GM15510 (cell line): ENCODE measurements around the gene DDX18.

Source experiments
- POLR2A ChIP-seq: IDR thresholded peaks from 3 replicates; pipeline ENCODE4 v1.6.1; 2011; ENCODE audit warnings: borderline replicate concordance; ENCODE audit not compliant: insufficient read length; ENCODE audit errors: extremely low read depth

The DDX18 gene

DNA sequence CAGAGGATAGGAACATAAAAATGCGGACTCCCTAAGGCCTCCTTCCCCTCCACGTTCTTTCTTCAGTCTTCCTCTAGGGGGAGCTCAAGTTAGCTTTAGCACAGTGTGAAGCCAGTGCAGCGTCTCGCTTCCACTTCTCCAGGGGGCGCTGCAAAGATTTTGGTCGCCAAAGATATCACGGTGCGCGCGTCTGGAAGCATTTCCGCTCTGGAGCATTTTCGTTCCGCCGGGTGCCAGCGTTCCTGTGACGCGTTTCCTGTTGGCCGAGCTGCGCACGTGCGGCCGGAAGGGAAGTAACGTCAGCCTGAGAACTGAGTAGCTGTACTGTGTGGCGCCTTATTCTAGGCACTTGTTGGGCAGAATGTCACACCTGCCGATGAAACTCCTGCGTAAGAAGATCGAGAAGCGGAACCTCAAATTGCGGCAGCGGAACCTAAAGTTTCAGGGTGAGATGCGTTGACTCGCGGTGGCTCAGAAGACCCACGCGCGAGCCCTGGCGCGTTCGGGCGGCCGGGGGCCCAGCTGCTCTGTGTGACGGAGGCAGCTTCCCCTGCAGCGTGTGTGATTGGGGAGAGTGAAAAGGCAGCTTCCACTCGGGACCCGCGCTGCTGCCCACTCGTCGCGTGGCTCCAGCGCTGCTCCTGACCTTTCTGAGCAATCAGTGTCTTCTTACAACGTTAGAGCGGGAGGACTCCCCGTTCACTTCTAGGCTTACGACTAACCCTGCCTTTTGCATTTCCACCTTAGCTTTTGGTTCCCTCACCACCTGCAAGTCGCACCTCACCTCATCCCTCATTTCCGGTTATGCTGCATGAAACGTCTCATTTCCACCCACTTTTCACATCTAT lies at the start of gene DDX18:
DDX18 (plus strand) TSS at position 275 of the 848 bp plus-strand sequence; CDS start at position 362, 87 bp downstream.
- peak; percentile 69 for TF ChIP-seq POLR2A

DNA sequence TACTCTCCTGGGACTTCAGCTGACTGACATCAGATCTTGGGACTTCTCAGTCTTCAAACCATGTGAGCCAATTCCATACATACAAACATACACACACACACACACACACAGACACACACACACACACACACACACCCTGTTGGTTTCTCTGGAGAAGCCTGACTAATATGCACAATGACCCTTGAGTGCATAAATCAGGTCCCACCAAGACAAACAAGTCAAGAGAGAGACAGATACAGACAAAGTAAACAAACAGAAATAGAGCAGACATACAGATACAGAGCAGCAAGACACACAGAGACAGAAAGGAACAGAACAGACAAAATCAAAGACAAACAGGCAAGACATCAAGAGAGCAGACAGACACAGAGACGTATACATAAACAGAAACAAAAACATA lies 43.8 kb upstream of the DDX18 start:
- TF ChIP-seq POLR2A, result no peak

DNA sequence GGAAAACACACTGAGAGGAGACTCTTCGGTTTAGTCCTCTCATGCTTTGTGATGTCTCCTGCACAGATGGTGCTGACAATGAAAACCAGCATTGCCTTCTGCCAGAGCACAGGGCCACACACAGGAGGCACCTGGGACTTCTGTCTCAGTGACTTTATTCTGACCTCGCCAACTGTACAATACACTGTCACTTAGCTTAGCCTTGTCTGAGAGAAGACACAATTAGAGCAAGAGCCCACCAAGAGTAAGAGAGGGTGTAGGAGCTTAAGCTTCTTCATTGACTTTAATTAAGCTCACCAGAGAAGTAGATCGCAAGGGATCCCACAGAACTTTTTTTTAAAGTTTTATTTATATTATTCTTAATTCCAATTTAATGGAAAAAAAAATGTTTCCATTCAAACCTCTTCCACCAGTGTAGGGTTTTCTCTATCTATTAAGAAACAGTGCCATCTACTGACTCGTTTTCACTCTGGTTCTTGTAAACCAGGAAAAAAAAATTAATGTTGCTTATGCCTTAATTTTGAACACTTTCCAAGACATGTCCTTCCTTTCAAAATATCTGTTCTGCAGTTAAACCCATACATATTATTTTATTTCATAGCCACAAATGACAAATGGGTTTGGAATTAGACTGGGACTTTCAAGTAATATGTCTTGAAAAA lies 42.4 kb upstream of the DDX18 start:
- no peak for TF ChIP-seq POLR2A

DNA sequence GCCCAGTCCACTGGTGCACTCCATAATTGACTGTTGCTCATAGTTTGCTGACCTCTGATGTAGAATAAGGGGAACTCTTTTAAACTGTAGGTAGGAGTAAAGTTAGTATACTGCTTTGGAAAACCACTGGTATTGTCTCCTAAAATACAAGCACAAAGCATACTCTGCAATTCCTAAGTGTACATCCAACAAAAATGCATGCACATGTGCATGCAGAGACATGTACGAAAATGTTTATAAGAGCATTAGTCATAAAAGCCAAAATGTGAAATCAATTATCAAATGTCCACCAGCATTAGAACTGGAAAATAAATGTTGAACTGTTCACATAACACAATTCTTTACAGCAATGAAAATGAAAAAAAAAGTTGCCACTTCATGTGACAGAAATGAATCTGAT lies 39.8 kb upstream of the DDX18 start:
- TF ChIP-seq POLR2A, result no peak

DNA sequence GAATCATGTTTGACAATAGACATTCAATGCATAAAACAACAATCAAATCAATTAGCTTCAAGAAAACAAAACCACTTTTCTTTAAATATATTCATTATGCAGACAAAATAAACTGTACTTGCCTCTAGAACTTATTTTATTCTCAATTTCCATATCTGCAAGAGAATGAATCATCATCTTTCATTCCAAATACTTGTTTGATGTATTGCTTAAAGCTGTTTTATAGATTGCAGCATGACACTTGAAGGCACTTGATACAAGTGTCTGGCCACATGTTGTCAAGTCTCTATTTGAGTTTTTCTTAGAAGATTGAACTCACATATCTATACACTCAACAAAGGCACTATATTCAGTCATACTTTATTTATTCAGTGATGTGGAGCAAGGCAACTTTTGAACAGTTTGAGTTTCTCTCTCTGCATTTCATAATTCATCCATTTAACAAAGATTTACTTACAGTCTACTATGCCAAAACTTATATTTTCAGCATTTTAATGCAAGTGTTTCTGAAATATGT lies 38.7 kb upstream of the DDX18 start:
- no peak for TF ChIP-seq POLR2A

DNA sequence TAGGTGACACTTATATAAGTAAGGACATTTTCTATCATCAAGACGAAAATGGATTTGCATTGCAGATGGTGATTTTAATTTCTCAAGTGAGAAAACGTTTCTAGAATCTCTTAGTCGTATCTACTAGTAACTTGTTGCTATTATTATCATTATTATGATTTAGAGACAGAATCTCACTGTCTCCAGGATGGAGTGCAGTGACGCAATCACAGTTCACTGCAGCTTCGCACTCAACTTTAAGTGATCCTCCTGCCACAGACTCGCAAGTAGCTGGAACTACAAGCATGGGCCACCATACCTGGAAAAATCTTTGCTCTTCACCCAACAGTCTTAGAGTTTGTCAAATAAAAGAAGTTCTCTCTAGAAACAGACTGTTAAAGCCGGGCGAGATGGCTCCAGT lies 37.6 kb upstream of the DDX18 start:
- no peak for TF ChIP-seq POLR2A

DNA sequence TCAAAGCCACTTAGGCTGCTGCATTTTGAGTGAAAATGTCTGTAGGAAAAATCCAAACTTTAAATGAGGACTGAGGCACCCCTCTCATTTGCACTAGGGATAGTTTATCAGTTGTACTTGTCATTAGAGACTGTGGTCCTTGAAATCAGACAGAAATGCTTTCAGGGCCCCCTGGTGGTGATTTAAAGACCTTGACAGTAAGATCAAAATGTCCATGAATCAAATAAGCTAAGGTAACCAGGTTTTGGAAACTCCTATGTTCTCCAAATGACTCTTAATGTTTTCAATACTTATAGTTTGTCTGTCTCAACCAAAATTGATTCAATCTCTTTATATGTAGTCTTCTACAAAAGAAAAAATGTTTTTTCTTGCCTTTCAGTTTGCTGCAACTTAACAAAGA lies 28.8 kb upstream of the DDX18 start:
- TF ChIP-seq POLR2A, result no peak

DNA sequence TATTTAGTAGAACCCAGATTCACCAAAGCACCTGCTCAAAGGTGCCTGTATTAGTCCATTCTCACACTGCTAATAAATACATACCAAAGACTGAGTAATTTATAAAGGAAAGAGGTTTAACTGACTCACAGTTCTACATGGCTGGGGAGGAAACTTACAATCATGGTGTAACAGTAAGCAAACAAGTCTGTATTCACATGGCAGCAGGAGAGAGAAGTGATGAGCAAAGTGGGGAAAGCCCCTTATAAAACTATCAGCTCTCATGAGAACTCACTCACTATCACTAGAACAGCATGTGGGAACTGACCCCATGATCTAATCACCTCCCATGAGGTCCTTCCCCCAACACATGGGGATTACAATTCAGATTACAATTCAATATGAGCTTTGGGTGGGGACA lies 28.0 kb upstream of the DDX18 start:
- TF ChIP-seq POLR2A, result no peak

DNA sequence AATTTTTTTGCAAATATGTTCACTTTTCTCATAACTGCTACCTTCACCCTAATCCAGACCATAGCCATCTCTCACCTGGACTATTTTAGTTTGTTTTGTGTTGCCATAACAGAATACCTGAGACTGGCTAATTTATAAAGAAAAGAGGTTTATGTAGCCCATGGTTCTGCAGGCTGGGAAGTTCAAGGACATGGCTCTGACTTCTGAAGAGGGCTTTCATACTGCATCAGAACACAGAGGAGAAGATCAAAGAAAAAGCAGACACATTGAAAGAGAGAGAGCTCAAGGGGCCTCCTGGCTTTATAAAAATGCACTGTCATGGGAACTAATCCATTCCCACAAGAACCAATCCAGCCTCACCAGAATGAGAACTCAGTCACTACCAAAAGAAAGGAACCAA lies 25.0 kb upstream of the DDX18 start:
- TF ChIP-seq POLR2A, result no peak

DNA sequence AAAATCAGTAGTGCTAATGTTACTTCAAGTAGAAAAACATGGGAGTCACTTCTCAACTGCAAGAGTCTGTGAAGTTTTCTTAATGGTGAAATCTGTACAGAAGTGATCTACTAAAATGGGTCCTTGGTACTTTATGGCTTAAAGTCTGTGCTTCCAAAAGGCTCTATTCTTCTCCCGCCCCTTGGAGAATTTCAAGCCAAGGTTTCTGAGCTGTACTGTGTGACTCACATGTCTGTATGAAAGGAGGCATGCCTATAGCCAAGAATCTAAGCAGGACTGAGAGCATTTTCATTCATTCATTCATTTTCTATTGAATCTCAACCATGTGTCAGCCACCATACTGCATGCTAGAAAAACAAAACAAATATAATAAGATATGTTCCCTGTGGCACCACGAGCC lies 19.8 kb upstream of the DDX18 start:
- TF ChIP-seq POLR2A, result no peak

DNA sequence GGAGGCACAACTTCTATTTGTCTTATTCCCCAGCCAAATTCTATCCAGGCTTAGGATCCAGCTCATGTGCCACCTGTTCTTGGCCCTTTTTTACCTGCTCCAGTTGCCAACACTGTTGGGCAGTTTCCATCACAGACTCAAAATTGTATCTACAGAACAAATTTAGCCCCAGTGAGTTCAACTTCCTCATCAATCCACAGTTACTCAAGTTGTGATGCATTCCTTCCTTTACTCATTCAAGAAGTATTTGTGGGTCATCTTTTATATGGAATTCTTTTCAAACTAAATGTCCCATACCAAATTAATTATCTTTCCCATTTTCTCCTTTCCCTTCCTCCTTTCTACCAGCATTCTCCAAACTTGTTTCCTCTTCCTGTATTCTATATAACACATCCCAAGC lies 12.7 kb upstream of the DDX18 start:
- TF ChIP-seq POLR2A, result no peak

DNA sequence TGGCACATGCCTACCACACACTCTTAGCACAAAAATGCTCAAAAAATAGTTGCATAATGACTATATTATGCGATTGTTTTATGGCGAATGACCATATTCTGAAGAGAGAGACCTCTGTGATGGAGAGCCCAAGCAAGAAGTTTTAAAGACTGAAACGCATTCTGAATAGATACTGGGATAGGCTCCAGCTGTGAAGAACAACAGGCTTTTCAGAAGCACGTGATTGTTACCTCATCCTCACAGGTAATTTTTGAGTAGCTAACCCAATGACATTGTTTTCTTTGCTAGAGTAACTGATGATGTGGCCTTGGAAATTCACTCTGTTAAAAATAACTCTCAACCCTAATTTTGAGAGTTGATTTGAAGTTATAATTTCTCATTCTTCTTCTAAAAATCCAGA lies 2.0 kb upstream of the DDX18 start:
- TF ChIP-seq POLR2A, result no peak

DNA sequence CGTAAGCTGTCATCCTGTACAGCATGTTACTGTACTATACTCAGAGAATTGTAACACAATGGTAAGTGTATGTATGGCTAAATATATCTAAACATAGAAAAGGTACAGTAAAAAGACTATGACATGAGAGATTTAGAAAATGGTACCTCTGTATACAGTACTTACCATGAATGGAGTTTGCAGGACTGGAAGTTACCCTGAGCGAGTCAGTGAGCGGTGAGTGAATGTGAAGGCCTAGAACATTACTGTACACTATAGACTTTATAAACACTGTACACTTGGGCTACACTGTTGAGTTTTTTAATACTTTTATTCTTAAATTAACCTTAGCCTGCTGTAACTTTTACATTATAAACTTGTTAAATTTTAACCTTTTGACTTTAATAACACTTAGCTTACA lies 1.5 kb downstream of the DDX18 start:
- no peak for TF ChIP-seq POLR2A

DNA sequence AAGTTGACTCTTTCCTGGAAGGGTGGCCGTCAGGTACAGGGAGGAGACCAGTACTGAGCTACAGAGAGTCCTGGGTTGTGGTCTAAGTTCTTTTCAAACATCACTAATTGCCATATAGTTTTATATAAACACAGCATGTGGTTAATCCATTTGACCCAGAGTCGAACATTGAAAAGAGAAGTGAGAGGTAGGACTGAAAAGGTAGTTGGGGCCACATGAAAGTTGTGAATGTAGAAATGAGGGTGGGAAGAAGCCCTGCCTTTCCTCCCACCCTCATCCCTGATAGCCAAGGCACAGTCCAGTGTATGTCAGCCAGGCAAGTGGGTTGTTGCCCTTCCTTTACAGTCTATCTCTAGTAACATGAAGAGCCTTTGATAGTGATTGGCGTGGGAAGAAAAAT lies 4.4 kb downstream of the DDX18 start:
- no peak for TF ChIP-seq POLR2A

DNA sequence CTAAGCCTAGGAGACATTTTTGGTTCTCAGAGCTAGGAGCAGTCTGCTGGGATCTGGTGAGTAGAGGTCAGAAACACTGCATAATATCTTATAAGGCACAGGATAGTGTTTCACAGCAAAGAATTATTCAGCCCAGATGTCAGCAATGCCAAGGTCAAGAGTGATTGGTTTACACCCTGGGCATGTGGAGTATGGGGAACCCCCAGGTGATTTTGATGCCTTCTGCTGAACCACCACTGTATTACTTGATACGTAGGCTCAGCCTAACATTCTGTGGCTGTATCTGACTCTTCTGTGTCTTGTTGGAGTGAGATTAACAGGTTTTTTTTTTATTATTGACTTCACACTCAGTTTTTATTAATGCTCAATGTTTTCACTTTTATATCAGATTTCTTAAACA lies 6.0 kb downstream of the DDX18 start:
- TF ChIP-seq POLR2A, result no peak

DNA sequence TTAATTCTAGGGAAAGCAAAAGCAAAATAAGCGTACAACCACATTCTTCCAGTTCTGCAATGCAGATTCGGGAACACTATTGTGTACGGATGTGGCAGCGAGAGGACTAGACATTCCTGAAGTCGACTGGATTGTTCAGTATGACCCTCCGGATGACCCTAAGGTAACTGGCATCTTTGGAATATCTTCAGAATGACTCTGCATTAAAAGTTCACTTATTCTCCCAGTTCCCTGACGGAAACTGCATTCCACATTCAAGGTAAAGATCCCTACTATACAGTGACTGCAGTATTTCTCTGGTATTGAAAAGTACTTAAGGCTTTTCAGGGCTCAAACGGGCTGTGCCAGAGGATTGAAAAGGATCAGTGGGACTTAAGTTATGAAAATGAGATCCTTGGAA lies 10.9 kb downstream of the DDX18 start:
- no peak for TF ChIP-seq POLR2A
